C4-2B (cell line): ENCODE data around the gene AGFG1.
"Not testable (repeated sequence)": the region's sequence is repeated elsewhere in the genome, so short reads cannot be mapped to it uniquely, and the experiment has no call there.

Source experiments
- H3K27ac ChIP-seq: fragments of 450-650 bp; 2 replicates; pipeline ENCODE4 v1.5.1; 2017
- ZFX ChIP-seq: fragments of 450-650 bp; IDR thresholded peaks from 2 replicates; pipeline ENCODE4 v1.6.1; 2017
- TF ChIP-seq, protein P1 (sequence below): fragments of 450-650 bp; conservative IDR thresholded peaks from 2 replicates; pipeline ENCODE4 v1.5.1; 2017; ENCODE audit warnings: mild to moderate bottlenecking

AGFG1 gene

DNA sequence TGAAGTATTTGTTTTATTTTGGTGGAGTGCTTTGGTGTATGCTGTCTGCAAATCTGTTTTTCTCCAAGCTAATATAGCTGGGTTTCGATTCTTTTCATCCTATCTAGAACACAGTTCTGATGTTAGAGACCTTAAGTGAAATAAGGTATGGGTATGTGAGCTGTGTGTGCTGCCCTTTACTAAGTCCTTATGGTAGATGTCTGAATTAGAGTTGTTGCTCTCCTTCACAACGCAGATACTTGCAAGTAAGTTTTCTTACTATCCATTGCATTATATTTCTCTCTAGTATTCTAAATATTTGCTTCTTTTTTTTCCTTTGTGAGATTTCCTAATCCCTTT, 38.6 kb downstream of the AGFG1 start:
- TF ChIP-seq, protein P1, sequence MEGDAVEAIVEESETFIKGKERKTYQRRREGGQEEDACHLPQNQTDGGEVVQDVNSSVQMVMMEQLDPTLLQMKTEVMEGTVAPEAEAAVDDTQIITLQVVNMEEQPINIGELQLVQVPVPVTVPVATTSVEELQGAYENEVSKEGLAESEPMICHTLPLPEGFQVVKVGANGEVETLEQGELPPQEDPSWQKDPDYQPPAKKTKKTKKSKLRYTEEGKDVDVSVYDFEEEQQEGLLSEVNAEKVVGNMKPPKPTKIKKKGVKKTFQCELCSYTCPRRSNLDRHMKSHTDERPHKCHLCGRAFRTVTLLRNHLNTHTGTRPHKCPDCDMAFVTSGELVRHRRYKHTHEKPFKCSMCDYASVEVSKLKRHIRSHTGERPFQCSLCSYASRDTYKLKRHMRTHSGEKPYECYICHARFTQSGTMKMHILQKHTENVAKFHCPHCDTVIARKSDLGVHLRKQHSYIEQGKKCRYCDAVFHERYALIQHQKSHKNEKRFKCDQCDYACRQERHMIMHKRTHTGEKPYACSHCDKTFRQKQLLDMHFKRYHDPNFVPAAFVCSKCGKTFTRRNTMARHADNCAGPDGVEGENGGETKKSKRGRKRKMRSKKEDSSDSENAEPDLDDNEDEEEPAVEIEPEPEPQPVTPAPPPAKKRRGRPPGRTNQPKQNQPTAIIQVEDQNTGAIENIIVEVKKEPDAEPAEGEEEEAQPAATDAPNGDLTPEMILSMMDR: no peak
- no peak for TF ChIP-seq ZFX
- peak overlapping the region; percentile 61; the same call in 1 of the 2 replicates for H3K27ac ChIP-seq

DNA sequence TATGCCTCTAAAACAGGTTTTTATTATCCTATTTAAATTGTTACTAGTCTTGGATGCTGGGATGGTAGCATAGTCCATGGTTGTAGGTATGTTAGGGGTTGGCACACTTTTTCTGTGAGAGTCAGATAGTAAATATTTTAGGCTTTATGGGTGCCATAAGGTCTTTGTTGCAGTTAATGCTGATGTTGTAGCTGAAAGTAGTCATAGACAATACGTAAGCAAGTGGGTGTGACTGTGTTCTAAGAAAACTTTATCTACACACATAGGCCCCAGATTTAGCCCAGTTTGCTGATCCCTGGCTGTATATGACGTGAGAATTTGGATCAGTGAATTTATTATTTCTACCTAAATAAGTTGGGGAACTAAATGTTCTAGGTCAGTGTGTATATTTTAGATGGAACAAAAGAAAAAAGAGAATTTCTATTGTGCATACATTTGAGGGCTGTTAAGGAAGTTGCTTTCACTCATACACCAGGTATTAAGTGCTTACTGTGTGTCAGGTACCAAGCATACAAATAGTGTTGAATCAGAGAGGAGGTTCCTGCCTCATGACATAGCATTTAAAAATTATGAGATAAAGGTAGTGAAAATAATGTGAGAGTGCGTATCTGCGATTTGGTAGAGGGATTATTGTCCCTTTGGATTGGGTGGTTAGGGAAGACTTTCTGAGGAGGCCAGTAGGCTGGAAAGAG, 39.4 kb downstream of the AGFG1 start:
- TF ChIP-seq ZFX: no peak
- TF ChIP-seq, protein P1: no peak
- H3K27ac ChIP-seq: no peak overlapping the region

GRCh38 chr2:227511955-227512354, 40.0 kb downstream of the AGFG1 start:
- H3K27ac ChIP-seq: no peak overlapping the region
- TF ChIP-seq, protein P1: no peak
- TF ChIP-seq ZFX: no peak

DNA sequence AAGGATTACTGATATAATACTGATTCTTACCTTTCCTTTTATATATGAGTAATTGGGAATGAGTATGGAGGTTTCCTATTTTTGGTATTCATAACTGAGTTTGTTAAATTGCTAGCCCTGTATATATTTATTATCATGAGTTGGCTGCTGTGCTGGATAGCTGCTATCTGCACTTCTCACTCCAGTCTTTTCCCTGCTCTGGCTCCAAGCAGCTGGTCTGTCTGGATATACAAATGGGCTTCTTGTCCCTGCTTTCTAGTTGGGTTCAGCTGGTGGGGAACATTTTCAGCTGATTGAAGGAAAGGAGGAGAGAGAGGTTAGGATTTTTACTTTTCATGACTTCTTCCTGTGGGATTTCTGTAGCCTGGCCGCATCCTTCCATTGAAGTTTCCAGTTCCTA, 41.2 kb downstream of the AGFG1 start:
- H3K27ac ChIP-seq: no peak overlapping the region
- TF ChIP-seq ZFX: no peak
- TF ChIP-seq, protein P1: no peak

DNA sequence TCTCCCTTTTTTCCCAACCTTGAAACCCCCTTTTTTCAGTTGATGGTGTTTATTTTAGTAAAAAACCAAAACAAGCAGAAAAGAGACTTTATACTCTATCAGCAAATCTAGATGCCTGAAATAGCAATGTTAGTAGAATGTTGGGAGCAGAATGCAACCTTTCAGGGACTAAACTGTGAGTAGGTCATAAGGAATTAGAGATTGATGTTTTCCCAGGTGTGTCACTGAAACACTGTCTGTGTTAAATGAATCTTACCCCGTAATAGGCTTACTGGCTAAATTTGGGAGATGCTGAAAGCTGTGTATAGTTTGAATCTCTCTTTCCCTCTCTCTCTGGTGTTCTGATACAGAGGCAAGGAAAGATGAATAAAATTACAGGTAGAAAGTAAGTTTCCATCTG, 43.8 kb downstream of the AGFG1 start:
- no peak overlapping the region for H3K27ac ChIP-seq
- TF ChIP-seq, protein P1: no peak

GRCh38 chr2:227517724-227518123, 45.8 kb downstream of the AGFG1 start:
- H3K27ac ChIP-seq: no peak overlapping the region
- TF ChIP-seq, protein P1: no peak
- no peak for TF ChIP-seq ZFX

GRCh38 chr2:227518278-227518865, 46.4 kb downstream of the AGFG1 start:
- peak overlapping the region; percentile 32 for H3K27ac ChIP-seq

- H3K27ac ChIP-seq: not testable (repeated sequence)
Observed at GRCh38 chr2:227521178-227521577, 49.2 kb downstream of the AGFG1 start.
